CMK (cell line): Measurements from ENCODE around the gene ORAI3.
"Not testable (repeated sequence)": the region's sequence is repeated elsewhere in the genome, so short reads cannot be mapped to it uniquely, and the experiment has no call there.

ENCODE experiments used
- DNase-seq: peaks from one replicate; pipeline ENCODE4 v3.0.0-alpha.2; 2010; ENCODE audit warnings: low read depth

Gene ORAI3

GRCh38 chr16:30924076-30924912 lies 24.6 kb upstream of the ORAI3 start:
- peak; percentile 43 for DNase-seq

GRCh38 chr16:30924913-30925631 lies 23.8 kb upstream of the ORAI3 start:
- DNase-seq, result no peak

DNA sequence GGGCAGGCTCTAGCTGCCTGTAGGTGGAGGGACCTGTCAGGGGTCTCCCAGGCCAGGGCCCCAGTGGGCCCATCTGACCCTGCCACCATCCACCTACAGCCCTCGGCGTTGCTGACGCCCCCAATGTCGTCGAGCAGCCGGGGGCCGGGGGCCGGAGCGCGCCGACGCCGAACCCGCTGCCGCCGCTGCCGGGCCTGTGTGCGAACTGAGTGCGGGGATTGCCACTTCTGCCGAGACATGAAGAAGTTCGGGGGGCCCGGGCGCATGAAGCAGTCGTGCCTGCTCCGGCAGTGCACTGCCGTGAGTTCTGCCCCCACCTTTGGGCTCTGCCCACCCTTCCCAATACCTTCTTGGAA lies 23.3 kb upstream of the ORAI3 start:
- no peak for DNase-seq

- DNase-seq, result no peak
Measured at GRCh38 chr16:30925995-30926811, 22.7 kb upstream of the ORAI3 start.

DNA sequence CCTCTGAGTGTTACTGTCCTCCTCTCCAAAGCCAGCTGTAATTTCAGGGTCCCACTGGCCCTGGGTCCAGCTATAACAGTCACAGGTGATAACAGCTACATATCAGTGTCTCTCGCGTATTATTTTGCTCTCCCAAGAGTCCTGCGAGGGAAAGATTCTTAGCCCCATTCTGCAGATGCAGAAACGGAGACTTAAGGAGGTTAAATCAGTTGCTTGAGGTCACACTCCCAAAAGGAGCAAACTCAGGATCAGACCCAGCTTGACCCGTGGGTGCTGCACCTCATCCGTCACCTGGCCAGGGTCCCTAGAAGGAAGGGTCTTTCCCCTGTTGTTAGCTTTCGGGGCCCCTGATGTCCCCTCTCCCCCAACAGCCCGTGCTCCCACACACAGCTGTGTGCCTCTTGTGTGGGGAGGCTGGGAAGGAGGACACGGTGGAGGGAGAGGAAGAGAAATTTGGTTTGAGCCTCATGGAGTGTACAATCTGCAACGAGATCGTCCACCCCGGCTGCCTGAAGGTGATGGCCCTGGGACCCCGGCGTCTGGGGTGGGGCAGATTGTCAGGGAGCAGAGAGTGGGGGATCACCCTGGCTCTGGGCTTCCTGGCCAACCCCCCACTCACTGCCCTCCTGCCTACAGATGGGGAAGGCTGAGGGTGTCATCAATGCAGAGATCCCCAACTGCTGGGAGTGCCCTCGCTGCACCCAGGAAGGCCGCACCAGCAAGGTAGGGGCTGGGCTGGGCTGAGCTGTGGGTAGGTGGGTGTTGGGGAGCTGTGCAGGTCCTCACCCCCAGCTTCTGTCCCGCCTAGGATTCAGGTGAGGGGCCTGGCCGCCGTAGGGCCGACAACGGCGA lies 21.7 kb upstream of the ORAI3 start:
- DNase-seq, result no peak

GRCh38 chr16:30927789-30928378 lies 21.0 kb upstream of the ORAI3 start:
- no peak for DNase-seq

DNA sequence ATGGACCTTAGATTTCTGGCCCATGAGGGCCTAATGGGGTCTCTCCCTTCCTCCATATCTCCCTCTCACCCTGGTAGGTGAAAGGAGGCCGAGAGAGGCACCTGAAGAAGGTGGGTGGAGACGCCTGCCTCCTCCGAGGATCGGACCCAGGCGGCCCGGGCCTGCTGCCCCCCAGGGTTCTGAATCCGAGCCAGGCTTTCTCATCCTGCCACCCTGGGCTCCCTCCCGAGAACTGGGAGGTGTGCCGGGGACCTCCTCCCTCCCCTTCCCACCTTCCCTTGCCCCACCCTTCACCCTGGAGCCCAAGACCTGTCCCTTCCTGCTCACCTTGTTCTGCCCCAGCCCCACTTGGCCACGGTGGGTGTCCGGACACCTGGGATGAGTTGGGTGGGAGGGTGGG lies 20.5 kb upstream of the ORAI3 start:
- DNase-seq, result no peak

- no peak for DNase-seq
Measured at GRCh38 chr16:30929167-30929566, 19.7 kb upstream of the ORAI3 start.

- no peak for DNase-seq
Measured at GRCh38 chr16:30930160-30930571, 18.7 kb upstream of the ORAI3 start.

- DNase-seq, result no peak
Measured at GRCh38 chr16:30931068-30931650, 17.7 kb upstream of the ORAI3 start.

DNA sequence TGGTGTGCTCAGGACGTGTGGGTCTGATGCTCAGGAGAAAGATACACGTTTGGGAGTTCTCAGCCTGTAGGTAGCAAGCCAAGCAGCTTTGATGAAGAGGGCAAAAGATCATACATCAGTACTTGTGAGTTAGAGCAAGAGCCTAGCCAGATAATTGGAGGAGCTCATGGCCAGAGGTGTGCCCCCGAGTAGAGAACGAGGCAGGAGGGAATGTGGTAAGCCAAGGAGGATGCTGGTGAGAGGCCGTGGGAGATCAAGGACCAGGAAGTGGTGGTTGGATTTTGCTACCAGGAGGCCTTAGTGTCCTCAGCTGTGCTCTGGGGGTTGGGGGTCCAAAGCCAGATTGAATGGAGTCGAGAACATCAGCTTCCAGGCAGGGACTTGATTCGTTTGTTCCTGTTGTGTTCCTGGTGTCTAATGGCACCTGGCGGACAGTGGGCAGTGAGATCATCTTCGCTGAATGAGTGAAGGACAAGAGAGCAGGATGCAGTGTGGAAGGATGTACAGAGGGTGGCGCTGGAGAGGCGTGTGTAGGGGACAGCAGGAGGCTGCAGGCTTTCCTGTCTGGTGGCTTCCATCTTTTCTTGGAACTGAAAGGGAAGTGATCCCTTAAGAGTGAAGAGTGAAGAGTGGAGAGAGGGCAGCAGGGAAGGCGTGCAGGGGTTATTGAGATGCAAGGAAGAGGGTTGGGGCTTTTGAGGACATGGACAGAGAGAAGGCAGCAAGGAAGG lies 13.9 kb upstream of the ORAI3 start:
- no peak for DNase-seq

GRCh38 chr16:30937692-30938091 lies 11.2 kb upstream of the ORAI3 start:
- DNase-seq, result no peak

- DNase-seq, result not testable (repeated sequence)
Measured at GRCh38 chr16:30939571-30939970, 9.3 kb upstream of the ORAI3 start.

GRCh38 chr16:30941600-30942425 lies 7.1 kb upstream of the ORAI3 start:
- DNase-seq, result no peak

GRCh38 chr16:30942426-30942806 lies 6.5 kb upstream of the ORAI3 start:
- no peak for DNase-seq

GRCh38 chr16:30944352-30944751 lies 4.5 kb upstream of the ORAI3 start:
- DNase-seq, result no peak

DNA sequence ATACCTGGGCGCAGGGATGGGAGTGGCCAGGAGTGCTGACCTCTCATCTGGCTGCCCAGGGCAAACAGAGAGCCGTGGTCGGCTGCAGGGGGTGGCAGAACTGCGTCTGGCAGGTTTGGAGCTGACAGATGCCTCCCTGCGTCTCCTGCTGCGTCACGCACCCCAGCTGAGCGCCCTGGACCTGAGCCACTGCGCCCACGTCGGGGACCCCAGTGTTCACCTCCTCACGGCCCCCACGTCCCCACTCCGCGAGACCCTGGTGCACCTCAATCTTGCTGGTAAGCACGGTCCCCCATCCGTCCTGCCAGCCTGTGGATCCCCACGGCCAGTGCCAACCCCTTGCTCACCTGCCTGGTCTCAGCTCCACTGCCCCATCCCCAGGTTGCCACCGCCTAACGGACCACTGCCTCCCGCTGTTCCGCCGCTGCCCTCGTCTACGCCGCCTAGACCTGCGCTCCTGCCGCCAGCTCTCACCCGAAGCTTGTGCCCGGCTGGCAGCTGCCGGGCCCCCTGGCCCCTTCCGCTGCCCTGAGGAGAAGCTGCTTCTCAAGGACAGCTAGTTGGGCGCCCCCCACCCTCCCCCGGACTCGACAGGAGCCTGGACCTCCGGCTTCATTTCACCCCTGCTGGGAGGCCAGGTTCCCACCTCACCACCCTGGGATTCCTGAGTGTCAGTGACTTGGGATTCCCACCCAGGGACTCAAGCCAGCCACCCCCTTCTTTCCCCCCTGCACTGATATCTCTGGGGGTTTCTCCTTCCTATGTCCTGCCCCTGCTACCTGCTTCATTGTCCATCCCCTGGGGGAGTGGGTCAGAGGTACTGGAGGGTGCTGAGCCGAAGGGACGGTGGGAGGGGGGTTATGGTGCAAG lies 2.0 kb upstream of the ORAI3 start:
- no peak for DNase-seq

GRCh38 chr16:30947541-30947858 lies 1.4 kb upstream of the ORAI3 start:
- no peak for DNase-seq
